Astrocyte of the cerebellum (primary cell): ENCODE results near the gene TRMT10B.

Experiments
- DNase-seq: peaks from one replicate; pipeline ENCODE4 v3.0.0-alpha.2; 2011; ENCODE audit warnings: low read depth
- H3K4me3 ChIP-seq: 2 replicates; pipeline ENCODE4 v1.5.1; 2011; ENCODE audit warnings: mild to moderate bottlenecking, low read depth, low read length, moderate library complexity
- in situ Hi-C: cut with HindIII; loops from 2 replicates; pipeline ENCODE4 v1.10.0; 2017; ENCODE audit warnings: low sequenced_read_pairs
- TF ChIP-seq, protein P1 (sequence below): IDR thresholded peaks from 2 replicates; pipeline ENCODE4 v1.5.1; 2012; ENCODE audit warnings: low read length, low read depth, moderate library complexity, mild to moderate bottlenecking; ENCODE audit errors: missing control alignments

TRMT10B gene

DNA sequence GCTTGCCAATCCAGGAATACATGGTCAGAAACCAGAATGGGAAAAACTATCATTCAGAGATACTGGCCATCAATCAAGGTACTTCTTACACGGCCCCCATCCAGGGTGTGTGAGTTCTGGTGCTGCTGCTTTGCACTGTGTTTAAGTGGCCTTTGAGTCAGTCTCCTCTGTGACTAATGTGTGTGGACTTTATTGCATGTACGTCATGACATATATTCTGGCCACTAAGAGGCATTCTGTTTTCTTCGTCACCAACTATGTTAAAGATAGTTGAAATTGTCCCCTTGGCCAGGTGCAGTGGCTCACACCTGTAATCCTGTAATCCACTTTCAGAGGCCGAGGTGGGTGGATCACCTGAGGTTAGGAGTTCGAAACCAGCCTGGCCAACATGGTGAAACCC, 22.7 kb downstream of the TRMT10B start:
- H3K4me3 ChIP-seq = no peak overlapping the region
- in situ Hi-C loops = no loop called here
- TF ChIP-seq, protein P1, sequence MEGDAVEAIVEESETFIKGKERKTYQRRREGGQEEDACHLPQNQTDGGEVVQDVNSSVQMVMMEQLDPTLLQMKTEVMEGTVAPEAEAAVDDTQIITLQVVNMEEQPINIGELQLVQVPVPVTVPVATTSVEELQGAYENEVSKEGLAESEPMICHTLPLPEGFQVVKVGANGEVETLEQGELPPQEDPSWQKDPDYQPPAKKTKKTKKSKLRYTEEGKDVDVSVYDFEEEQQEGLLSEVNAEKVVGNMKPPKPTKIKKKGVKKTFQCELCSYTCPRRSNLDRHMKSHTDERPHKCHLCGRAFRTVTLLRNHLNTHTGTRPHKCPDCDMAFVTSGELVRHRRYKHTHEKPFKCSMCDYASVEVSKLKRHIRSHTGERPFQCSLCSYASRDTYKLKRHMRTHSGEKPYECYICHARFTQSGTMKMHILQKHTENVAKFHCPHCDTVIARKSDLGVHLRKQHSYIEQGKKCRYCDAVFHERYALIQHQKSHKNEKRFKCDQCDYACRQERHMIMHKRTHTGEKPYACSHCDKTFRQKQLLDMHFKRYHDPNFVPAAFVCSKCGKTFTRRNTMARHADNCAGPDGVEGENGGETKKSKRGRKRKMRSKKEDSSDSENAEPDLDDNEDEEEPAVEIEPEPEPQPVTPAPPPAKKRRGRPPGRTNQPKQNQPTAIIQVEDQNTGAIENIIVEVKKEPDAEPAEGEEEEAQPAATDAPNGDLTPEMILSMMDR = no peak
- no peak for DNase-seq

DNA sequence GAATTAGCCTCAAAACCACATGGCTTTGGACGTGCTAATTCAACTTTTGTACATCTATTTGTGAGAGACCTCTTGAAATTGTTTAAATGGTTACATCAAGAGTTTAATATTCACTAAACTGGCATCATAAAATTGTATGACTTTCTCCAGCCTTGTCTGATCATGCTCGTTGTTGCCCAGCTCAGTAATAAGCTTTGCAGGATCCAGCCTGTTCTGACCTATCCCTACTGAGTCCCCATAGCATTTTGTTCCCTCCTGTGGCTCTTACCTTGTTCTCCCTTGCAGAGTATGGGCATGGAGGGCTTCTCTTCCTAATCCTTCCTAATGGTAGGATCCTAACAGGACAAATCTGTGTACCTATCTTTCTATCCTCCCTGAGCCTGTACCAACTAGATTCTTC, 24.9 kb downstream of the TRMT10B start:
- DNase-seq = no peak
- H3K4me3 ChIP-seq = no peak overlapping the region
- TF ChIP-seq, protein P1 = no peak
- in situ Hi-C loops = no loop called here

DNA sequence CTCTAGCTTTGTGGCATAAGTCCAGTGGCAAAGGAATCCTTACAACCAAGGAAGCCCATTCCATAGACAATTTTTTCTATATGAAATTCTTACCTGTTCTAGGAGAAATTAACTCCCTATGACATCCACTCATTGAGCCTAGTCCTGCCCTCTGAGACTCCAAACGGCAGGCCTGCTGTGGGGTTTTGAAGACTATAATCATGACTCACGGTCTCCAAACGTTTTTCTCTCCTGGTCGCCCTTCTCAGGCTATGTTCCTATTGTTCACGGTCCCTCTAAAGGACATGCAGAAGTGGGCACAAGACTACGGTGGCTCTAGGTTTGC, 30.6 kb downstream of the TRMT10B start:
- no peak for DNase-seq
- TF ChIP-seq, protein P1 = no peak
- in situ Hi-C loops = no loop called here

DNA sequence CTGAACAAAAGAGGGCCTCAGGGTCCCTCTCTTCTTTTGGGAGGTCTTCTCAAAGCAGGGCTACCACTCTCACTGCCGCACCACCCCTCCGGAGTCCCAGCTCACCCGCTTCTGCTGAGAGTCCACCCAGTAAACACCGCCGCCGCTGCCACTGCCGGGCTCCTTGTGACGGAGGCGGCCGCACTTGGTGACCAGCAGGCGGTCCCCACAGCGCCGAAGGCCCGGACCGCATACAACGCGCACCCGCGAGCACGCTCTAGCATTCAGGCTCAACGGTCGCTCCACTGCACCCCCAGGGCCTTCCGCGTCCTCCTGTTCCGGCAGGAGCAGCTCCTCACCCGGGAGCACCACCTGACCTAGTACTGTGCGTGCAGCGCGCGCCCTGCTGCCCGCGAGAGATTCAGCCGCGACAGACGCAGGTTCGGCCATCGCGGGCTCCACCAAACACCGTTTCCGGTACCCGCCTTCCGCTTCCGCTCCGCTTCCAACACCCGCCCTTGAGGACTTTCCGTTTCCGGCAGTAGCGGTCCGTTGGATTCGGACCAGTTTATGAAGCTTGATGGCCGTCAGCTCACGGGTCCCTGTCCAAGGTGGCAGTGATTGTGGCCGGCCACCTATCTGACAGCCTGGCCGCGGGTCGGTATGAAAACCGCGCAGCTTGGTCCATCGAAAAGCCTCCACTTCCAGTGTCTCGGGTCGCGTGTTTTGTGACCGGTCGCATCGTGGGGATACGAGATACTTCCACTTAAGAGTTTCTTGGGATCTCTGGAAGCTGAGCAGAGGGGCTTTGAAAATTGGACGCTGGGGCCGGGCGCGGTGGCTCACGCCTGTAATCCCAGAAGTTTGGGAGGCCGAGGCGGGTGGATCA, 31.2 kb downstream of the TRMT10B start, which contains the start of gene EXOSC3:
TSS of gene EXOSC3 (minus strand) at position 449 of the 868 bp plus-strand sequence. CDS start at position 429, 20 bp downstream.
- peak within 1 kb of the TSS; percentile 91 for H3K4me3 ChIP-seq
- TF ChIP-seq, protein P1 = no peak
- peak; percentile 77 for DNase-seq
- in situ Hi-C loops = no loop called here

More for the DNA sequence above, 30.6 kb downstream of the TRMT10B start:
- peak overlapping the region; percentile 91 for H3K4me3 ChIP-seq

DNA sequence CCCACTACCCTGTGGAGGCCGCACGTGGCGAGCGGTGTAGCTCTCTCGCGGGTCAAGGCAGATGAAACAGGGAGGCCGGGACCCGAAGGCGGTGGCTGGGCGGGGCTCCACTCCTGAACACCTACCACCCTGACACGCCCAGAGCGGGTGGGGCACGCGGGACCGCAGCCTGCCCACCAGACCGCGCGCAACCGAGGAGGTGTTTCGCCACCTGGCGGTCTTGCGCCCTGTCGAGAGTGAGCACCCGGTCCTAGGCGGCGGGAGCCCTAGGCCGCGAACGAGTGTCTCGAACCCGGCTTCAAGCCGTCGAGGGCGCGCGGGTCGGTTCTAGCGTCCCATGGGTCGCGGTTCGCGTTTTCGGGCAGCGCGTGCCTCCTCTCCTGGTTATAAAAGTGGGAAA, 33.5 kb downstream of the TRMT10B start:
- H3K4me3 ChIP-seq = no peak overlapping the region
- in situ Hi-C loops = no loop called here
- TF ChIP-seq, protein P1 = no peak
- DNase-seq = no peak

DNA sequence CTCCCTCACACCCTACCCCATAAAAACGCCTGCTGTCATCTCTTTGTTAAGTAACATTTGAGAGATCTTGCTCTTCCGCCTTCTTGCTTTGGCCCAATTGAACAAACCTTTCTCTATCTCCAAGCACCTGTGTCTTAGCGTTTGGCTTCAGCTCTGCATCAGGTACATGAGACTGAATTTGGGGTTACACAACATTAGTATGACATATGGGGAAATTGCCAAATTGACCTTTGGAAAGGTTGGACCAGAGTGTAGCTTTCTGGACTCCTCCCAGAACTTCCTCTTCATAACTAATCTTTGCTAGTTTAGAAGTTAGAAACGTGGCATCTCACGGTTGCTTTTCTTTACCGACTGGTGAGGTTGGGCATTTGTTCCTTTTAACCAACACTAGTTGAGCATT, 34.7 kb downstream of the TRMT10B start:
- H3K4me3 ChIP-seq = no peak overlapping the region
- no peak for DNase-seq
- TF ChIP-seq, protein P1 = no peak
- in situ Hi-C loops = no loop called here
